HG02970 (cell line): ENCODE results near the gene FOXN3.
"Not testable (repeated sequence)": the region's sequence is repeated elsewhere in the genome, so short reads cannot be mapped to it uniquely, and the experiment has no call there.

Experiments used
- ATAC-seq: cut with Tn5 transposase; IDR thresholded peaks from one replicate; pipeline ENCODE4 v1.9.1; 2021; ENCODE audit warnings: mild to moderate bottlenecking, moderate library complexity, moderate number of reproducible peaks; ENCODE audit not compliant: unreplicated experiment, low FRiP score

FOXN3 gene

DNA sequence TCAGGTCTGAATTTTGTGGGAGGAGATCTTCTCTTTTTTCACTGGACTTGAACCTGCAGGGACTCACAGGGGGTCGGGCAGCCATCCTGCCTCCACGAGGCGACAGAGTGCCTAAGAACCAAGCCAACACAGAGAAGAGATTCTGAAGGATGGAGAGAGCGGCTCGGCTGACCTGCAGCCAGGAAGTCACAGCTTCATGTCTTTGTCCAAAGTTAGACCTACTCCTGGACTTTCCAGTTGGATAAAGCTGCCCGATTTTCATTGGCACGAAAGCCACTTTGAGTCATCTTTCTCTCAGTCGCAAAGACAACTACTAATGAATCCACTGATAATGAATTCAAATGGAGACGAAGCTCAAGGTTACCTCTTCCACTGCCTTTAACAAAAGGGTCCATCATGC lies 106.8 kb downstream of the FOXN3 start:
- ATAC-seq: no peak

DNA sequence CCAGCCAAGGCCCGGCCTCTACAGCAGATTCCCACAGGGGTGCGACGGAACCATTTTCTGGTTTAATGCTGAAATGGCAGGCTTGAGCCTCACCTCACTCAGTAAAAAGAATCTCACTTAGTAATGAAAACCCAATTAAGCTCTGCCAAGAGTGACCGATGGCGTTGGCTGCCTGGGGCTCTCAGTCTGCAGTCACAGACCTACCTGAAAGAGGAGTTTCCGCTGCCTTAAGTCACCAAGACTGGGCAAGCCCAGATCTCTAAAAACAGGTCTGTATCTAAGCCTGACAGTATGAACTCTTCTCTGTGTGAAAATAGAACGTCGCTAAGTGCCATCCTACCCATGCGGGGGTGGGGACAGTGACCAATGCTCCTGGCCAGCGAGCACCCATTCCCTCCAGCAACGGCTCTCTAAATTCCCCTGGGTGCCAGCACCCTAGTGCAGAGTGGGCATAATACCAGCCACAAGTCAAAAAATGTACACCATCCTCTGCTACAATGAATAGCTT lies 107.3 kb downstream of the FOXN3 start:
- no peak for ATAC-seq

DNA sequence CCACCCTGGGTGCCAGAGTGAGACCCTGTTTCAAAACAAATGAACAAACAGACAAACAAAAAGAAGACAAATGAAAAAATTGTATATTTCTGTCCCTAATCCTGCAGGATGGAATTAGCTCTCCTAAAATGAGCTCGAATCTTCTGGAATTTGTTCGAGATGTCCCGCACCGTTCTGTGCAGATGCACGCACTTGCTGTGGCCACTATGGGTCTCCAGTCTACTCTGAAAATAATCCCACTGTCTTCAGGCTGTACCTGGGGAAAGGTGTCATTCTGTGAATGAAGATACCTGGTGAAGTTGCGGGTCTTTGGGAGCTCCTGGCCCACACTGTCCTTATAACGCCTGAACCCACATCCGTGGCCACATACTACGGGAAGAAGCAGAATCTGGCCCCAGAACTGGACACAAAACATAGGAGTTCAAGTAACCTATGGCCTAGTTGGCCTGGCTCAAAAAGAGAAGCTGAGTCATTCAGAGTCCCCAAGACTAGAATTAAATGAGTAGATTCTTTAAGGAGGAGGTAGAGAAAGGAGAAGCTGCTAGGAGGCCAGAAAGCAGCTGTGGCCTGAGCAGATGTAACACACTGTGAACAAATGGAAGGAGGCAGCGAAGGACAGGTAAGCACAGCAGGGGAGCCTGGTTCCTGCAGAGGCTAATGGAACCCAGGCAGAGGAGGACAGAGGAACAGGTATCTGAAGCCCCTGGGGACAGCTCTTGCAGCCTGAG lies 108.6 kb downstream of the FOXN3 start:
- no peak for ATAC-seq

DNA sequence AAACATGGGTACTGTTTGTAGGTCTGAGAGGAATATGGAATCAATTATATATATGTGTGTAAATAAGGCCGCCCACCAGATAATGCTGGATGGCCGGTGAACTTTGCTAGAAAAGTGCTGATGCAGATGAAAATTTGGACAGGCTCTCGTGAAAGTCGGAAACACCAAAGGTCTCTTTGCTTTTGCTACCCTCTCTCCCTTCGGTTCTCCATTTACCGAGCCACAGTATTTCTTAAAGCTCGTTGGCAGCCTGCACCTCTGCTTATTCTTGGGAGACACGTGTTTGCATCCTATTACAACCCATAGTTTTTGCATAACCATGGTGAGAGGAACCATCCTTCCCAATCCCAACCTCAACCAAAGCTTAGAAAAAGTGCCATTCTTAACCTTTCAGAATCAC lies 109.6 kb downstream of the FOXN3 start:
- ATAC-seq: no peak

DNA sequence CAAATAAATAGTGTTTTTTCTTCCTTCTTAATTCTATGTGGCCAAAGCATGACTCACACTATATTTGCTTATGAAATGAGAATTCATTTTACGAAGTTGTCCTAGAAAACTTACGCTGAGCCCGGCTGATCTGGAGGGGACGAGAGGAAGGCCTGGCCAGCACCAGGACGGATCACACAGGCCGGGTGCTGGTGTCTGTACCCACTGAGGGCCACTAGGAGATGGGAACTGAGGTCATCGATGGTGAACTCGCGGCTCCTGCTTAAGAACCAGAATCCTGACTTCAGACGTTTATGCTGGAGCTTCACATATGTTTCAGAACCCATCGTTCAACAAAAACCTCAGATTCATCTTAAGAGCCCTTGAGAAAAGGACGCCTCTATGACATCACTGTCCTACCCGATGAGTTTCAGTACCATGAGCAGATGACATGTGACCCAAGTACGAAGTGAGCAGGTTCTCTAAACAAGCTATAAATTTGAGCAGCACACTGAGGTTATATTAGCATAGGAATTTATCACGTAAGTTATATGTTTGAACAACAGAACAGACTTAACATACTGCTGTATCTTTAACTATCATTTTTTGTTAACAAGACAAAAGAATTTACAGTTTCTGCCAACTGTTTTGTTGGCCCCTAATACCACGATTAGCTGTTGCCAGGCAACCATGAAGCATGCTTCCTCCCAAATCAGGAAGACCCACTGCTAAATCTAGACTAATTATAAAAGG lies 111.9 kb downstream of the FOXN3 start:
- peak; percentile 49 for ATAC-seq

DNA sequence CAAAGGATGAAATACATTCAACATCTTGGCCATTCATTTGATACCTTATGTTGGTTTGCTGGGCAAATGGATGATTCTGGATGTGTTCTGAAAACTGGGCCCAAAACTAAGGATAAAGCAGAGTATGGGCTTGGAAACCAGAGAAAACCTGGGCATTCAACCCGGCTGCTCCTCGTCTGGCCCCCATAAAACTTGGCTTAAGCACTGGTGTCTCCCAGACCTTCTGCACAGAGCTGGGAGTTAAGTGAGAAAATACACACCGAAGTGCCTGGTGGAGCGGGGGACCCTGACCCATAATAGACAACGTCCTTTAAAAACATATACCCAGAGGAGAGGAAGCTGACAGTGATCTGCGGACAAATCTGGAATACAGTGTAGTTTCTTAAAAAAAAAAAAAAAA lies 112.5 kb downstream of the FOXN3 start:
- ATAC-seq: no peak

DNA sequence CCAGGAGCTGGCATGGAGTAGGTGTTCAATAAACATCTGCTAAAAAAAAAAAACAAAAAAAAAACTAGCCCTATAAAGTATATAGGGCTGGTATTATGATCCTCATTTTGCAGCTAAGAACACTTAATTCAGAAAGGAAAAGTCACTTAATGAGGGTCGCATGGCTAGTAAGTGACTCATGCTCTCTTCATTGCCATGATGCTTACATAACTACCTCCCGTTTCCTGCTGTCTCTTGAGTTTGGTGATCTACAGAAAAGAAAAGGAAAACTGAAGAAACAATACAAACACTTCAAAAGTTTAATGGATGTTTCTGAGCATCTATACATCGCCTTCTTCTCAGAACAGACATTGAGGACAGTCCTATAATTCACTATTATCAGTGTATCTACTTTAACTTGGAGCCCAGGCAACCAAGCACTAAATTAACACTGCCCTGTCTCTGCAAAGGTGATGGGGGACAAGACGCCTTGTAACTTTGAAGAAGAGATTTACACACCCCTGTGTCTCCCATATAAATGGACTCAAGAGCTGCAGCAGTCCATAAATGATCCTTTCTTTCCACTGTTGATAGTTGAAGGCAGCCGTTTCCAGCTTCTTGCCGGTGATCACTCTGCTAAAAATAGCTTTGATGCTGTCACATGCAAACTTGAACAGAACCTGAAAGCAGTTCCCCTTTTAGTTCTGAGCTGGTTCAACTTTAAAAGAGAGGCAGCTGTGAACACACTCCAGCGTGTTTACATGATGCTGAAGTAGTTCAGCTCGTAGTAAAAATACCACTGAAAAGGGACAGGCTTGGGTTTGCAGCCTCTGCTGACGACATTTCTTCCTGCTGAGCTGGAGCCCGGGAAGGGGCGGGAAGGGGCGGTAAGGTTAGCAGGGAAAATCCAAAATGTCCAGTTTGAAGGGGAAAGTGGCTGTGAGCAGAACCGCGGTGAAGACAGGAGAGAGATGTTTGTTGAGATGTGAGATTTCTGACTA lies 113.3 kb downstream of the FOXN3 start:
- peak; percentile 73 for ATAC-seq

DNA sequence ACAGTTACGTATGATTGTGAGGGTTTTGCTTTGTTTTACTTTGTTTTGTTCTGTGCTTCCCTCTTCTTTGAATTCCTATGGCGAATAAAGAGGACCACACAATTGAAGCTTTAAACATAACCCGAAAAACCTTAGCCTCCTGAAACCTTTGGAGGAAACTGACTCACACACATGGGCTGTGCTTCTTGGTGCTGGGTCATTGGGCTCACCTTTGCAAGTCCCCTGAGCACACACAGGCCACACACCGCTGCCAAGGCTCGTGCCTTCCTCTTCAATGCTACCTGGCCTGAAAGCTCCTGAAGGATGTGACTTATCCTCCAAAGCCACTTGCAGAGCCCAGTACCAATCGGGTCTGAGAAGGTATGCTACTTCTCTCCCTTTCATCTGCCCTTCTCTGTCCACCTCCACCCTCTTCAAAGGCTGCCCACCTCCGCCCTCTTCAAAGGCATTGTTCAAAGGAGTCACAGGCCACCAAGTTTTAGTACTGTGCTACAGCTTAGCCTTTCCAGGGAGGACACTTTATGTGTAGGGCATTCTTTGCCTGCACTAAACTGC lies 114.6 kb downstream of the FOXN3 start:
- no peak for ATAC-seq

DNA sequence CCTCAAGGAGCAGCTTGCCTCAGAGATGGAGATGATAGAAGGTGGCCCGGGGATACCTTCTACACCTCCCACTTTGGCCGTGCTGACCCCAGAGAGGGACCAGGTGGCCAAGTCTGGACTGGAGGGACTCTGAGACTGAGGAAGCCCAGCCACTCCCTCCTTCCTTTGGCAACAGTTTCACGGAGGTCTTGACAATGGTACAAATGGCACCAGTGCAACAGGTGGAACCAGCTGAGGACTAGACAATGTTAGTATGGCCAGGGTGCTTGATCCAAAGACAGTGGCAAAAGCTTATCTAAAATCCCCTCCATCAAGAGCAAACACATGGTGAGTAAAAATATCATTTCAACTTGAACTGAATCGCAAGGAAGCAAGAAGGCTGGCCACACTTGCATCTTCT lies 117.4 kb downstream of the FOXN3 start:
- ATAC-seq: no peak

DNA sequence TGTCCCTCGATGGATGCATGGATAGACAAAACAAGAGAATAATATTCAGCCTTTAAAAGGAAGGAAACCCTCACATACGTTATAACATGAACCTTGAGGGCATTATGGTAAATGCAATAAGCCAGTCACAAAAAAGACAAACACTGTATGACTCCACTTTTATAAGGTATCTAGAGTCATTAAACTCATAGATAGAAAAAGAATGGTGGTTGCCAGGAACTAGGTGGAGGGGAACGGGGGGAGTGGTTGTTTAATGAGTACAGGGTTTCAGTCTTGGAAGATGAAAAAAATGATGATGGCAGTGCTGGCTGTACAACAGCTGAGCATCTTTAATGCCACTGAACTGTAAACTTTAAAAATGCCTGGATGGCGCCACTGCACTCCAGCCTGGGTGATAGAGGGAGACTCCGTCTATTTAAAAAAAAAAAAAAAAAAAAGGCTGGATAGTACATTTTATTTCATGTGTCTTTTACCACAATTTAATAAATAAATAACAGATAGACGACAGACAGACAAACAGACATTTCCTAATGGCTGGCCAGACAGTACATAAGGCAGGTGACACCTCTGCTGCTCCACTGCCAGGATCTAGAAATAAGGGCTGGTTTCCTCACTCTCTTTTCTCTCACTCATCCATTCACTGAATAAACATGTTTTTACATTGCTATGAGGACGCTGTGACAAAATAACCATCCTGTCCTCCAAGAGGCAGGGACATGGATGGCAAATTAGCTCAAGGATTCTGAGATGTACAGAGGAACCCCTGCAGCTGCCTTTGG lies 118.8 kb downstream of the FOXN3 start:
- ATAC-seq: no peak

DNA sequence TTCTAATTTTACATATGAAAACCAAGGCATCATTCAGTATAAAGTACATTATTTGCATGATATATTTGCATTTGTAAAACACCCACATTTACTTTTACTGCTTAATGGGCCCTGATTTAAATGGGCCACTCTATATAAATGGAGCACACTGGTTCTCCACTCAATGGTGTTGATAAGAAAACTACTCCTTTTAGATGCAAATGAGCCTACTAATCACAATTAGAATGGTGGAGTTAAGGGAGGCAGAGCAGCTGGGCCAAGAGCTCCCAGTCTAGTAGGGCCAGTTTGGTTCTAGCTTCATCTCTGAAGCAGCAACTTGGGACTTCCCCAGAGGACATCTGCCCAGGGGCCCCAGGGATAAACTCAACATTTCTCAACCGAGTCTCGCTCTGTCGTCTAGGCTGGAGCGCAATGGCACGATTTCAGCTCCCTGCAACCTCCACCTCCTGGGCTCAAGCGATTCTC lies 120.7 kb downstream of the FOXN3 start:
- ATAC-seq: no peak

DNA sequence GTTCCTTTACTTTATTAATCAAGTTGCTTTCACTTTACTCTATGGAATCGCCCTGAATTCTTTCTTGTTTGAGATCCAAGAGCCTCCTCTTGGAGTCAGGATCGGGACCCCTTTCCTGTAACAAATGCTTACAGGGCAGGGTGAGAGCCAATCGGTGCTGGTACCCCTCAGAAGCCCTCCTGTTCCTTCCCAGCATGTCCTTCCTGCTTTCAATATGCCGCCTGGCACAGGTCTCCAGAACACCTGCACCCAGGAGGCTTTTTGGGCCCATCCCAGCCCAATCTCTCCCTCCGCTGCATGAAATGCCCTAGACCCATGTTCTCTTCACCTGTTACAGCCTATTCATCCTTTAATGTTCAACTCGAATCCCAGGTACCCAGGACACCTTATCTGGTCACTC lies 122.2 kb downstream of the FOXN3 start:
- no peak for ATAC-seq

DNA sequence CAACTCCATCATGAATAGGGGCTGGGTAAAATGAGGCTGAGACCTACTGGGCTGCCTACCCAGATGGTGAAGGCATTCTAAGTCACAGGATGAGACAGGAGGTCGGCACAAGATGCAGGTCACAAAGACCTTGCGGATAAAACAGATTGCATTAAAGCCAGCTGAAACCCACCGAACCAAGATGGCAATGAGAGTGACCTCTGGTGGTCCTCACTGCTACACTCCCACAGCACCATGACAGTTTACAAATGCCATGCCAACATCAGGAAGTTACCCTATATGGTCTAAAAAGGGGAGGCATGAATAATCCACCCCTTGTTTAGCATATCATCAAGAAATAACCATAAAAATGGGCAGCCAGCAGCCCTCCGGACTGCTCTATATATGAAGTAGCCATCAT lies 122.6 kb downstream of the FOXN3 start:
- ATAC-seq: not testable (repeated sequence)

DNA sequence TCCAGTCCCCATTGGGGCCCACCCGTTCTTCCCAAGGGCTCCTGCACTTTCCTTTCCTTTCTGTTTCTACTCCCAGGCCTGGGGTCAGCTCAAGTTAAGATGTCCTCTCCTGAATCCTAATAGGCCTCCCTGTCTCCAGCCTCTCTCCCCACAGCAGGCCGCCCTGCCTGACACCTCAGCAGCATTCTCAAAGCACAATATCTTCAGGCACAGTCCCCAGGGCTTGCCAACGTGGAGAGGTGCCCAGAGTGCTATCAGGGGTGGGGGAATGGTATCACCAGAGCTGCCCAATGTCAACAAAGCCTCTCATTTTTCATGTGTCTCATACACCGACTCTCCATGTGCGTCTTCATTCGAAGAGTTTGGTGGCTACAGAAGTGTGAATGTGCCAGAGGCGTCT lies 123.0 kb downstream of the FOXN3 start:
- ATAC-seq: no peak

DNA sequence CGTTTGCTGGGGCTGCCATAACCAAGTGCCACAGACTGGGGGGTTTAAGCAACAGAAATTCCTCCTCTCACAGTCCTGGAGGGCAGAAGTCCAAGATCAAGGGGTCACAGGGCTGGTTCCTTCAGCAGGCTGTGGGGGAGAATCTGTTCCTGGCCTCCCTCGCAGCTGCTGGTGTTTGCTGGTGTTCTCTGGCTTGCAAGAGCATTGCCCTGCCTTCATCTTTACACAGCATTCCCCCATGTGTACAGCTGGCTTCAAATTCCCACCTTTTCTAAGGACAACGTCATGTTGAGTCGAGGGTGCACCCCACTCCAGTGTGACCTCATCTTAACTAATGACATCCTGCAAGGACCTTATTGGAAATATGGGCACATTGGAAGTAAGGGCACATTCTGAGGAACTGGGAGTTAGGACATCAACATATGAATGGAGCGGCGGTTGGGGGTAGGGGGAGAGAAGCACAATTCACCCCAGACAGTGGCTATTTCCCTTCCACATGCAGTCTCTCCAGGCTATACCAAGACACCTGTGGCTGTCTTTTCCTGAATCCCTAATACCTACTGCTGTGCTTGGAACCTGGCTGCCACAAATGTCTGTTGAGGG lies 123.6 kb downstream of the FOXN3 start:
- no peak for ATAC-seq

DNA sequence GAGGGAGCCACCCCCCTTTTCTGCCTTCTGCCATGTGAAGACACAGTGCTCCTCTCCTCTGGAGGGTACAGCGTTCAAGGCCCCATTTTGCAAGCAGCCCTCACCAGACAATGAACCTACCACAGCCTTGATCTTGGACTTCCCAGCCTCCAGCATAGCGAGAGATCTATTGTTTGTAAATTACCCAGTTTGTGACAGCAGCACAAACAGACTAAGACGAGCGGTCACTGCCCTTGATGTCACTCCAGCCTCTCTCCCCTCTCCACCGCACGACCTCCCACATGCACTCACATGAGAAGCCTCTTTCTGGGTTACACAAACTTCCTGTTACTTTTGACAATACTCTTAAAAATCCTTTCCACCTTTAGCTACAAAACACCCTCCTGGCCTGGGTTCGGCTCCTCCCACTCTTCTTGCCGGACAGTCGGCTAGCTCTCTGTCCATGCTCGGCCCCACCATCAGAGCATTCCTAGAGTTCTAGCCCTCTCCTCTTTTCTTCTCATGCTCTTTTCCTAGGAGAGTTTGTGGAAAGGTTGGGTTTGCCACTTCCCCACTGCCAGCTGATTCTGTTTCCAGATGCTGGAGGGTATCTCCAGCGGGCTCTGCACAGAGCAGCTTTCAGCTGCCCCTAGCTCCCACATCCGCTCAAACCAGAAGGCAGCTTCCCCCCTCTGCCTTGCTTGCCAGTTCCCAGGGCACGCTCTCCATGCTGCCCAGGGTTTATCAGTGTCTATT lies 124.3 kb downstream of the FOXN3 start:
- ATAC-seq: no peak

DNA sequence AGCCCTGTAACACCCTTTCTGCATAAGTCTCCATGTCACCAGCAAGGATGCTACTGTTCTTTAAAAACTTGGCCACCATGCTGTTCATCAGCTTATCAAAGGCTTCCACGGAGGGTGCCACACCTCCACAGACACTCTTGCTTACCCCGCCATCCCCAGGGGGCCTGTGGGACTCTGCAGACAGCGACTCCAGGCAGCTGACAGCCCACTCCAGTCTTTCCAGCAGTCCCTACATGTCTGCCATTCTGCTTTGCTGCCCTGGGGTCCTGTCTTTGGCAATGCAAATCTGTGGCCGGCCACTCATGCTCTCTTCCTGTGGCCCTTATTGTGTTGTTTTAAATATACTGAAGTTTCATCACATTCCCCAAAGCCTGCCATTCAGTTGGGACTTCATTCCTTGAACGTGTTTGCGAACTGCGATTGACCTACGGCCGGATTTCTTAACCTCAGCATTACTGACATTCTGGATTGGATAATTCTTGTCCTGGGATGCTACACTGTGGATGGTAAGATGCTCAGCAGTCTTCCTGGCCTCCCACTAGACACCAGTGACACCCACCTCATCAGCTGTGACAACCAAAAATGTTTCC lies 125.6 kb downstream of the FOXN3 start:
- ATAC-seq: no peak

DNA sequence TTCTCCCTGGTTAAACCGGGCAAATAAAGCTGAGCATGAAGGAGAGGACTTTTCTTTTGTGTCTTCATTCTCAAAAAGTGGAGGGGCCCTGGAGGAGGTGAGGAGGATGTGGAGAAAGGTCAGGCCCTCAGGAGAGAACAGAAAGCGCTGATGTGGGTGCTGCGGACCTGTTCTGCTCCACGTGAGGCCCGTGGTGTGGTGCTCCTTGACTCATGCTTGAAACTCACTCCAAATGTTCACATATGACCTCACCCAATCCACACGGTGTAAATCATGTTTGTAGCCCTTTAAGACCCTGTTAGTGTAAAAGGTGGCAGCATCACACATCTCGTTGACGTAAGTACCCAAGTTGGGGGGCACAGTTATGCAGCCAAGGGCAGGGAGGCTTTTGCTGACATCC lies 126.2 kb downstream of the FOXN3 start:
- ATAC-seq: no peak
